Measurements from ENCODE around the gene MFAP3.

MFAP3 gene

DNA sequence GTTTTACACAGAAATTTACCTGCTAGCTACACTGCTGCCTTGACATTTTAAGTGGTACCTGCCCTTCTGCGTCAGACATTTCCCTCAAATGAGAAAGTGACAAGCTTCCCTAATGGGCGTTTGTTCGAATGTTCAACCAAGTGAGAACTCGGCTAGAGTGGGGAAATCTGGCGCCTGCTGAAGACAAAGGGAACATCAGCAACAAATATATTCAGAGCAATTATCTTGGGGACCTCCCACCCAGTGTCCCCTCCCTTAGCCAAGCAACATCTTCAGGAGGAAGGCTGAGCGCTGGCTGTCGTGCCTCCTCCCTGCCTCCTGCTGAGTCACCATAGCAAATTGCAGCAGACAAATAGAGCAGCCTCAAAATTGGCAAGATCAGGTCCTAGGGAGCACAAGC is 57.1 kb downstream of the MFAP3 start:
- no peak for DNase-seq

DNA sequence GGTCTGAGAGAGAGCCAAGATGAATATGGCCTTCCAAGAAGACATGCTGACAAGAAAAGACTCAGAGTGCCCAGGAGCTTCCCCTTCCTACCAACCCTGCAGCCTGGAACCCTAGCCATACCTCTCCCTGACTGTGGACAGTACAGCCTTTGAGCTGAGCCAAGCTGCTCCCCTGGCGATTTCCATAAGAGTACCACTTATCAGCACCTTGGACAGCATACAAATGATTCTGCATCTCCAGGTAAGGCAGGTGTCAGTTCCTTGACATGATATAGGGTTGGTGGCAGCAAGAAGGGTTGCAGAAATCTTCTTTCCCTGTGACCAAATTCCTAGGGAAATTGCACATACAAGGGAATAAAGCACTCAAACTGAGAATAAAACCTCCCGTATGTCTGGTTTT is 58.3 kb downstream of the MFAP3 start:
- DNase-seq: peak; percentile 3

DNA sequence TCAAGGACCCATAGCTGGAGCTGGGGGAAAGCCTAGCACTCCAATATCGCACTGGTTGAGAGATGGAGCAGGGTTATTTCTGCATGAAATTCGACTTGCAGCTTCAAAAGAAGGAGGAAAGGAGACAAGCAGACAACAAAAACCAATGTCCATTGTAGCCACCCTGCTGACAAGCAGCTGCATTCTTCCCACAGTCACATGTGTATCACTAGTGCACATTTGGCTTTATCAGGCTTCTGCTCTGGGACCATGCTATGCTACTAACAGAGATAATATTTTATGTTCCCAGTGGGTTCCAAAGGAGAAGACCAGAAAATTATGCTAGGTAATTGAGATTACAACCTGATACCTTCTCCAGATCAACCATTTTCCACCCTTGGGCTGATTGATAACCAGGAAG is 59.7 kb downstream of the MFAP3 start:
- DNase-seq: no peak

DNA sequence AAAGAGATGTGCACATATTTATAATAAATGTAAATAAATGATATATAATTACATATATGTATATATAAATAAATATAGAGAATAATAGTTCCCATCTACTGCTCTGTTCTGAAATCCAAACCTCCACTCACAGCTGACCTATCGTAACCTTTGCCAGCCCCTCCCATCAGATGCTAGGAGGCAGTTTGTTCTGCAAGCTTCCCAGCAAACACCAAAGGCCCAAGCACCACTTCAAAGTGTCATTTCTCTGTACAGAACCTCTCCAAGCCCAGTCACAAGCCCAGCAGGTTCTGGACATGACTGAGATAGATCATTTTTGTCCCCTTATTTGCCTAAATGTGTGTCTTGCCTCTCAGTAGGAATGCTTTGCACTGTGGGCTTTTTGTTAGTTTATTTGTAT is 62.4 kb downstream of the MFAP3 start:
- no peak for DNase-seq

DNA sequence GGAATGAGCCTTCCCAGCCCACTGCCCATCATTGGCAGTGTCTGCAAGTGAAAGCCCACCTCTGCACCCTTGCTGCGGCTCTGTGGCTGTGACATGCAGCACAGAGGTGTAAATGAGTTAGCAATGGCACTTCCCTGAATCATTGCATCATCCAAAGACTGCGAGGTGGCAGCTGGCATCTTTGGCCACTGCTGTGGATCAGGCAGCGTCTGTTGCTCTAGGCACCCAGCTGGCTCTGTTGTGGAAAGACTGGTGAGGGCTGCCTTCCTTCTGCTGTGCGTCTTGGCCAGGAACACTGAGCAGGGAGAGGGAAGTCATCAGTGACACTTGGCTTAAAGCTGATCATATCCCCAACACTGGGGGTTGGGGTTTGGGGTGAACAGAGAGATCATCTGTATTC is 64.5 kb downstream of the MFAP3 start:
- DNase-seq: no peak

Data from kidney glomerular epithelial cell (primary cell).